Glutamatergic neuron (in vitro differentiated cells): ENCODE measurements around the gene RBM43. TPM values are rescaled to one million over a fixed set of nuclear protein-coding genes. Genes with fewer than 3 reads are reported as not detected.

ENCODE experiments used
- DNase-seq: peaks from one replicate; pipeline ENCODE4 v3.0.0; 2022
- H3K27ac Mint-ChIP-seq: one replicate; pipeline ENCODE4 v1.8.0; 2020; ENCODE audit warnings: mild to moderate bottlenecking, mixed read lengths, inconsistent platforms; ENCODE audit not compliant: unreplicated experiment
- H3K27me3 Mint-ChIP-seq: one replicate; pipeline ENCODE4 v1.8.0; 2020; ENCODE audit warnings: mild to moderate bottlenecking, moderate library complexity, mixed read lengths, inconsistent platforms; ENCODE audit not compliant: unreplicated experiment
- H3K36me3 Mint-ChIP-seq: one replicate; pipeline ENCODE4 v1.8.0; 2020; ENCODE audit warnings: mild to moderate bottlenecking, mixed read lengths, inconsistent platforms; ENCODE audit not compliant: unreplicated experiment
- H3K4me1 Mint-ChIP-seq: one replicate; pipeline ENCODE4 v1.8.0; 2020; ENCODE audit warnings: mild to moderate bottlenecking, low read depth, mixed read lengths, inconsistent platforms; ENCODE audit not compliant: unreplicated experiment
- H3K4me3 Mint-ChIP-seq: one replicate; pipeline ENCODE4 v1.8.0; 2020; ENCODE audit warnings: mild to moderate bottlenecking, mixed read lengths, inconsistent platforms; ENCODE audit not compliant: unreplicated experiment
- H3K9me3 Mint-ChIP-seq: one replicate; pipeline ENCODE4 v1.8.0; 2020; ENCODE audit warnings: mild to moderate bottlenecking, moderate library complexity, mixed read lengths, inconsistent platforms; ENCODE audit not compliant: unreplicated experiment
- total RNA-seq: library from RNA; stranded (reverse); fragmentation: NEBNext Ultra II Directional; extraction: Animal tissue kit (Norgen Biotek cat#: 25700); gene quantifications from one replicate; pipeline ENCODE4 v1.2.1, GENCODE V29; 2021; ENCODE audit not compliant: unreplicated experiment
- TF ChIP-seq, protein P1 (sequence below): fragments of 200-600 bp; sonication (generic); IDR thresholded peaks from one replicate; pipeline ENCODE4 v1.5.0; 2021; ENCODE audit not compliant: partially characterized antibody, unreplicated experiment

RBM43 gene
- total RNA-seq, 1 donor from 2014 or later, result 1.1 TPM

DNA sequence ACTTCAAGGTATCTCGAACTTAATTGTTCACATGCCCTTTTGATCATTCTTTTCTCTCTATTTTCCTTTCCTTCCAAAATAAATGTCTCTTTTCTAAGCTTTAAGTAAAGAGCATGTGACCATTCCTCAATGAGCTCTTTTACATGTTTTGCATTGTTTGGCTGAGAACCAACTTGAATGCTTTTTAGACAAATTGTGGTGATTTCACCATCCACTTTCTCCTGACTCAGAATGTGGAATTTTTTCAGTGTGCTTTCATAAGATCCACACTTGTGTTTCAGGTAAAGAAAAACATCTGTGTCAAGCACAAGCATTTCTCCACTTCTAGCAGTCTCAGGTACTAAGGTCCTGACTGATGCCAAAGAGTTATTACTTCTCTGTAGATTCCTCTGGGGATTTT is 10.7 kb downstream of the RBM43 start:
- peaks cover 1% of the 10 kb centered on the region for H3K9me3 Mint-ChIP-seq
- H3K27me3 Mint-ChIP-seq, result no peaks in the 10 kb centered on the region
- TF ChIP-seq, protein P1, sequence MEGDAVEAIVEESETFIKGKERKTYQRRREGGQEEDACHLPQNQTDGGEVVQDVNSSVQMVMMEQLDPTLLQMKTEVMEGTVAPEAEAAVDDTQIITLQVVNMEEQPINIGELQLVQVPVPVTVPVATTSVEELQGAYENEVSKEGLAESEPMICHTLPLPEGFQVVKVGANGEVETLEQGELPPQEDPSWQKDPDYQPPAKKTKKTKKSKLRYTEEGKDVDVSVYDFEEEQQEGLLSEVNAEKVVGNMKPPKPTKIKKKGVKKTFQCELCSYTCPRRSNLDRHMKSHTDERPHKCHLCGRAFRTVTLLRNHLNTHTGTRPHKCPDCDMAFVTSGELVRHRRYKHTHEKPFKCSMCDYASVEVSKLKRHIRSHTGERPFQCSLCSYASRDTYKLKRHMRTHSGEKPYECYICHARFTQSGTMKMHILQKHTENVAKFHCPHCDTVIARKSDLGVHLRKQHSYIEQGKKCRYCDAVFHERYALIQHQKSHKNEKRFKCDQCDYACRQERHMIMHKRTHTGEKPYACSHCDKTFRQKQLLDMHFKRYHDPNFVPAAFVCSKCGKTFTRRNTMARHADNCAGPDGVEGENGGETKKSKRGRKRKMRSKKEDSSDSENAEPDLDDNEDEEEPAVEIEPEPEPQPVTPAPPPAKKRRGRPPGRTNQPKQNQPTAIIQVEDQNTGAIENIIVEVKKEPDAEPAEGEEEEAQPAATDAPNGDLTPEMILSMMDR, result no peak
- no peak overlapping the region for H3K4me3 Mint-ChIP-seq
- no peak overlapping the region for H3K27ac Mint-ChIP-seq
- H3K36me3 Mint-ChIP-seq, result peaks cover 12% of the 10 kb centered on the region
- no peaks in the 10 kb centered on the region for H3K4me1 Mint-ChIP-seq
- DNase-seq, result no peak

DNA sequence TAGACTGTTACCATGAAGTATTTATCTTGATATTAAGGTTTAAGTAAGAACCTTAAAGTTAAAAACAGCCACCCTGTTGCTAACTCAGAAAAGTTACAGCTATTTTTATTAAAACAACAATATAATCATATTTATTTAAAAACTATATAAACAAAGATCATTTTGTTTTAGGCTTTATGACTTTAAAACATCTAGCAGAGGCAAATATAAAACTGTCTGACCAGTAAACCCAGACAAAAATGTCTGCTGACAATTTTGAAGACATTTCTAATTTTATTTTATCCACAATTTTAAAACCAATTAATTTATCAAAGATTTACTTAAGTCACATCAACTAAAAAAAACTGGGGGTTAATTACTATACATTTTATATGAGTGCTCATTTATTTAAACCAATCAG is 14.2 kb downstream of the RBM43 start:
- Mint-ChIP-seq H3K27me3 (no peaks in the 10 kb centered on the region), H3K4me3 (no peak overlapping the region), H3K36me3 (peaks cover 20% of the 10 kb centered on the region), H3K4me1 (no peaks in the 10 kb centered on the region), H3K27ac (no peak overlapping the region), H3K9me3 (peaks cover 3% of the 10 kb centered on the region)
- TF ChIP-seq, protein P1, result no peak
- DNase-seq, result no peak

DNA sequence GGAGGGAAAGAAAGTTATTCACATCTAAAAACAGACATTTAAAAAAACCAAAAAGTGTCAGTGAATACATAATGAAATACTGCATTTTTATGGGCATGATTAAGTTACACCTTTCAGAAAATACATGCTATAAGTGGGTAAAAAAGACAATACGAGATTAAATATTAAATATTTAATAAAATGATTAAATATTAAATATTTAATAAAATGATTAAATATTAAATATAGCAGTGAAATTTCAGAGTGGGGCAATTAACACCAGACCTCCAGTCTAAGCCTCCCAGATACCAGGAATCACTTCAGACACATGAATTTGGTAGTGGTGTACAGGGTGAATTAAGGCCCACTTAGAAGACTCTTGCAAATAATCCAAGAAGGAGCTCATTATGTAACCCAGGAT is 15.5 kb downstream of the RBM43 start:
- Mint-ChIP-seq H3K27me3 (no peaks in the 10 kb centered on the region), H3K9me3 (peaks cover 3% of the 10 kb centered on the region), H3K4me1 (no peaks in the 10 kb centered on the region), H3K27ac (no peak overlapping the region), H3K4me3 (no peak overlapping the region), H3K36me3 (peaks cover 20% of the 10 kb centered on the region)
- no peak for DNase-seq
- TF ChIP-seq, protein P1, result no peak

DNA sequence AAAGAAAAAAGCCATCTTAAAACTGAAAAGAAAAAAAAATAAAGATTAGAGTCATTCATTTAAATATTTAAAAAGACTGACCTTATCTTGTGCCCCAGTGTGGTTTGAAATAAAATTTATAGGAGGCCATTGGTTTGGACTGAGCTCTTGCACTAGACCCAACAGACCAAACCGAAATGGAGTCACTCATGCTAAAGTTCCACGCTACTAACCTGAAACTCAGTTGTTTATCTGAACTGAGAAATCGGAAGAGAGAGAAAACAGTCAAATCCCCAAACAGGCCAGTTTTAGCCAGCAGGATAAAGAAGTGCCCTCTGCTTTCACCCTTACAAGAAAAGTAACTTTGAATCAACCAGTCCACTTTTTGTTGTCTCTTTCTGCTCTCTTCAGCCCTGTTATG is 18.2 kb downstream of the RBM43 start:
- no peaks in the 10 kb centered on the region for H3K27me3 Mint-ChIP-seq
- H3K9me3 Mint-ChIP-seq, result peaks cover 2% of the 10 kb centered on the region
- no peak overlapping the region for H3K4me3 Mint-ChIP-seq
- no peaks in the 10 kb centered on the region for H3K4me1 Mint-ChIP-seq
- H3K27ac Mint-ChIP-seq, result no peak overlapping the region
- H3K36me3 Mint-ChIP-seq, result peaks cover 14% of the 10 kb centered on the region
- TF ChIP-seq, protein P1, result no peak
- no peak for DNase-seq

DNA sequence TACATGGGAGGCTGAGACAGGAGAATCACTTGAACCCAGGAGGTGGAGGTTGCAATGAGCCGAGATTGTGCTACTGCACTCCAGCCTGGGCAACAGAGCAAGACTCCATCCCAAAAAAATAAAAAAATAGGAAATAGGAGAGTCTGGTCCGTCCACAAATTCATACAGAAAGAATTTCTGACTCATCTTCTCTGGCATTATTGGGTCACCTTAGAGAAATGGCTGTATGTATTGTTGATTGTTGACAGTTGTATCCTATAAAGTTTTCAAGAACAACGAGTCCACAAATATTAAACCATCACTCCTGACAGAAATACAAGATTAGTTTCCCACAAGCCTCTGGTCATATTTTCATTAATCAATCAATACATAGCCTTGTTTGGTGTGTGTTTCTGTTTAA is 20.4 kb downstream of the RBM43 start:
- Mint-ChIP-seq H3K36me3 (peaks cover 8% of the 10 kb centered on the region), H3K4me3 (no peak overlapping the region), H3K27me3 (no peaks in the 10 kb centered on the region), H3K9me3 (peaks cover 2% of the 10 kb centered on the region), H3K27ac (no peak overlapping the region), H3K4me1 (peaks cover 4% of the 10 kb centered on the region)
- no peak for DNase-seq
- TF ChIP-seq, protein P1, result no peak
